Measurements from ENCODE around the gene SGK2.
A peak's percentile ranks its signal among the peaks of the same experiment; 100 is the strongest.

Gene SGK2

DNA sequence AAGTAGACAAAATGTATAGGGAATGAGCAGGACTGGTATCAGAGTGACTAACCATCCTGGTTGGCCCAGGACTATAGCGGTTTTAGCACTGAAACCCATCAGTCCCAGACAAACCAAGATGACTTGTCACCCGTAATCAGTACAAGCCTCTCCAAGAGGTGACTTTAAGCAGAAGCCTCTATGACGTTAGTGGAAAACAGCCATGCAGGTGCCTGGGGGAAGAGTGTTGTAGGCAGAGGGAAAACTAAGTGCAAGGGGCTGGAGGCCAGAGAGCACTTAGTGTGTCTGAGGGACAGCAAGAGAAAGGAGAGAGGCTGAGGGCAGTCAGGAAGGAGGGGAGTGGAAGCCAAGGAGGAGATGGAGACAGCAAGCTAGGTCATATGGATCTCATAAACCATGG, 2.1 kb downstream of the SGK2 start:
- Histone ChIP-seq H3K4me1 (ENCODE audit: control insufficient read depth in 1 of 2, insufficient read depth in 2 of 2, low read length in 2 of 2) (peaks cover 8 to 12% of the 10 kb centered on the region in 2 experiments), H3K27ac (ENCODE audit: low read depth, low read length) (no peak overlapping the region), H3K23ac (ENCODE audit: low read length) (no peak overlapping the region), H2BK12ac (ENCODE audit: low read length) (no peak overlapping the region), H2BK5ac (ENCODE audit: low read depth, low read length, poor library complexity) (no peak overlapping the region), H3K18ac (ENCODE audit: low read length) (no peak overlapping the region), H3K27me3 (ENCODE audit: insufficient read depth, low read length) (no peaks in the 10 kb centered on the region), H3K14ac (ENCODE audit: low read length) (no peak overlapping the region), H2BK120ac (ENCODE audit: insufficient read depth, low read length, poor library complexity) (no peak overlapping the region), H4K12ac (ENCODE audit: low read depth, low read length) (no peak overlapping the region), H4K91ac (ENCODE audit: low read depth, low read length) (no peak overlapping the region), H3K4me2 (ENCODE audit: low read length) (no peak overlapping the region), H3K9ac (ENCODE audit: low read length) (no peak overlapping the region), H3K36me3 (ENCODE audit: control insufficient read depth in 1 of 2, insufficient read depth in 2 of 2, low read length in 2 of 2) (no peaks in the 10 kb centered on the region), H3K79me2 (ENCODE audit: control insufficient read depth, insufficient read depth, low read length, poor library complexity) (no peaks in the 10 kb centered on the region), H3K4me3 (ENCODE audit: low read depth, low read length) (no peak overlapping the region), H2AK5ac (ENCODE audit: low read length) (no peak overlapping the region), H3K9me3 (ENCODE audit: insufficient read depth, low read depth, low read length) (peaks cover 1% of the 10 kb centered on the region), H3K79me1 (ENCODE audit: low read length) (peaks cover 2% of the 10 kb centered on the region), H4K8ac (ENCODE audit: low read depth, low read length) (no peak overlapping the region), H3K4ac (ENCODE audit: low read depth, low read length) (no peak overlapping the region), H2AFZ (ENCODE audit: insufficient read depth, low read length, poor library complexity) (no peak overlapping the region)
- WGBS (ENCODE audit: extremely low coverage, insufficient coverage, insufficient read length) = no CpG with 5 or more reads among the region's 3 CpGs
- DNase-seq = peak; percentile 86 to 90

DNA sequence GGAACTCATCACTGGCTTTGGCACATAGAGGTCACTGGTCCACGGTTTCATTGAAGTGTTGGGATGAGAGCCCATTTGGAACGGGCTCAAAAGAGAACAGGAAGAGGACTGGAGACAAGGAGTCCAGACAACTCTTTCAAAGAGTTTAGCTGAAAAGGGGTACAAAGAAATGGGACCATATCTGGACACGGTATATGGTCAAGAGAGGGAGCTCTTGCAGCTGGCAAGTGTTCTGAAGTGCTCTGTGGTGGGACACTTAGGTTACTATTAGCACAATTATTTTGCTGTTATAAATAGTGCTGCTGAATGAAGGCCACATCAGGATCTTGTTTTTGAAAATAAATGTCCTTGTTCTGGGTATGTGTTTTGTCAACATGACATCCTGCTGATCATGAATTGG, 4.6 kb downstream of the SGK2 start:
- Histone ChIP-seq H3K9me3 (ENCODE audit: insufficient read depth, low read depth, low read length) (no peaks in the 10 kb centered on the region), H2BK5ac (ENCODE audit: low read depth, low read length, poor library complexity) (no peak overlapping the region), H2AK5ac (ENCODE audit: low read length) (no peak overlapping the region), H3K23ac (ENCODE audit: low read length) (no peak overlapping the region), H3K4me3 (ENCODE audit: low read depth, low read length) (no peak overlapping the region), H2AFZ (ENCODE audit: insufficient read depth, low read length, poor library complexity) (no peak overlapping the region), H4K8ac (ENCODE audit: low read depth, low read length) (no peak overlapping the region), H4K12ac (ENCODE audit: low read depth, low read length) (no peak overlapping the region), H3K36me3 (ENCODE audit: control insufficient read depth in 1 of 2, insufficient read depth in 2 of 2, low read length in 2 of 2) (no peaks in the 10 kb centered on the region), H3K27ac (ENCODE audit: low read depth, low read length) (no peak overlapping the region), H3K4ac (ENCODE audit: low read depth, low read length) (no peak overlapping the region), H3K27me3 (ENCODE audit: insufficient read depth, low read length) (no peaks in the 10 kb centered on the region), H3K18ac (ENCODE audit: low read length) (no peak overlapping the region), H3K9ac (ENCODE audit: low read length) (no peak overlapping the region), H2BK12ac (ENCODE audit: low read length) (no peak overlapping the region), H3K4me1 (ENCODE audit: control insufficient read depth in 1 of 2, insufficient read depth in 2 of 2, low read length in 2 of 2) (peaks cover 5 to 7% of the 10 kb centered on the region in 2 experiments), H3K79me2 (ENCODE audit: control insufficient read depth, insufficient read depth, low read length, poor library complexity) (no peaks in the 10 kb centered on the region), H3K14ac (ENCODE audit: low read length) (no peak overlapping the region), H2BK120ac (ENCODE audit: insufficient read depth, low read length, poor library complexity) (no peak overlapping the region), H3K79me1 (ENCODE audit: low read length) (no peaks in the 10 kb centered on the region), H3K4me2 (ENCODE audit: low read length) (no peak overlapping the region), H4K91ac (ENCODE audit: low read depth, low read length) (no peak overlapping the region)
- no peak for DNase-seq
- no CpG with 5 or more reads among the region's 3 CpGs for WGBS (ENCODE audit: extremely low coverage, insufficient coverage, insufficient read length)

DNA sequence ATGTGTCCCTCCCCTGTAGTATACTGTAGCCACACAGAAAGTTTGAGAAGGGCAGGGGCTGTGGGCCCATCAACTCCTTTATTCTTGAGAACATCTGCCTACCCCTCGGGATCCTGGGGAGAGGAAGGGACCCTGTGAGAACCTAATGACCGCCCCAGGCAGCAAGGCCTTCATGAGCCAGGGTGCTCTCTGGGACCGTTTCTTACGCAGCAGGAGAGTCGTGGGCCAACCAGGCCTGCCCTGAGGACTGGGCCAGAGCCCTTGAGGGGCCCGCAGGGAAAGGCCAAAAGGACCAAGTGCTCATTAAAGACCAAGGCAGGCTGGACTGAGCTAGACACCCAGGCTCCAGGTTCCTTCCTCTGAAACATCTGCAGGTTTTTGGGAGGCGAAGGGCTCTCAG, 5.2 kb downstream of the SGK2 start:
- Histone ChIP-seq H2BK5ac (ENCODE audit: low read depth, low read length, poor library complexity) (no peak overlapping the region), H4K12ac (ENCODE audit: low read depth, low read length) (no peak overlapping the region), H3K23ac (ENCODE audit: low read length) (no peak overlapping the region), H2BK120ac (ENCODE audit: insufficient read depth, low read length, poor library complexity) (no peak overlapping the region), H4K91ac (ENCODE audit: low read depth, low read length) (no peak overlapping the region), H3K79me2 (ENCODE audit: control insufficient read depth, insufficient read depth, low read length, poor library complexity) (no peaks in the 10 kb centered on the region), H3K4me1 (ENCODE audit: control insufficient read depth in 1 of 2, insufficient read depth in 2 of 2, low read length in 2 of 2) (peaks cover 0 to 1% of the 10 kb centered on the region in 2 experiments), H2AK5ac (ENCODE audit: low read length) (no peak overlapping the region), H3K27ac (ENCODE audit: low read depth, low read length) (no peak overlapping the region), H2AFZ (ENCODE audit: insufficient read depth, low read length, poor library complexity) (no peak overlapping the region), H3K4me2 (ENCODE audit: low read length) (no peak overlapping the region), H3K14ac (ENCODE audit: low read length) (no peak overlapping the region), H2BK12ac (ENCODE audit: low read length) (no peak overlapping the region), H3K36me3 (ENCODE audit: control insufficient read depth in 1 of 2, insufficient read depth in 2 of 2, low read length in 2 of 2) (no peaks in the 10 kb centered on the region), H3K9me3 (ENCODE audit: insufficient read depth, low read depth, low read length) (no peaks in the 10 kb centered on the region), H3K18ac (ENCODE audit: low read length) (no peak overlapping the region), H4K8ac (ENCODE audit: low read depth, low read length) (no peak overlapping the region), H3K9ac (ENCODE audit: low read length) (no peak overlapping the region), H3K79me1 (ENCODE audit: low read length) (no peaks in the 10 kb centered on the region), H3K27me3 (ENCODE audit: insufficient read depth, low read length) (no peaks in the 10 kb centered on the region), H3K4me3 (ENCODE audit: low read depth, low read length) (no peak overlapping the region), H3K4ac (ENCODE audit: low read depth, low read length) (no peak overlapping the region)
- no peak for DNase-seq
- no CpG with 5 or more reads among the region's 7 CpGs for WGBS (ENCODE audit: extremely low coverage, insufficient coverage, insufficient read length)

DNA sequence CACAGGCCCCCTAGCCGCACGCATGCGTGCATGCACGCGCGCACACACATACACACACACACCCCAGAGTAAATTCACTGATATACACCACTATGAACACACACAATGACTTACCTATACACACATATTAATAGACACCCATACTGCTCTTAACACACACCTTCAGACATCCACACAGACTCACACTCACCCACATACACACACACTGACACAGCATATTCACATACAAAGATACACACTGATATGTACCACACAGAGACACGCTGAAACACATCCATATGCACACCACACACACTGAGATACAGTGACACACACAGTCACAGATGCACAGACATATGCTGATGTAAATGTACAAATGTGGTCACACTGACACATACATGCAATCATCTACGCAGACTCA, 5.6 kb downstream of the SGK2 start:
- Histone ChIP-seq H2BK120ac (ENCODE audit: insufficient read depth, low read length, poor library complexity) (no peak overlapping the region), H2AFZ (ENCODE audit: insufficient read depth, low read length, poor library complexity) (no peak overlapping the region), H2BK12ac (ENCODE audit: low read length) (no peak overlapping the region), H3K4me2 (ENCODE audit: low read length) (no peak overlapping the region), H3K79me2 (ENCODE audit: control insufficient read depth, insufficient read depth, low read length, poor library complexity) (no peaks in the 10 kb centered on the region), H2BK5ac (ENCODE audit: low read depth, low read length, poor library complexity) (no peak overlapping the region), H3K4me3 (ENCODE audit: low read depth, low read length) (no peak overlapping the region), H3K79me1 (ENCODE audit: low read length) (no peaks in the 10 kb centered on the region), H4K91ac (ENCODE audit: low read depth, low read length) (no peak overlapping the region), H3K23ac (ENCODE audit: low read length) (peak overlapping the region; percentile 62), H3K18ac (ENCODE audit: low read length) (no peak overlapping the region), H3K36me3 (ENCODE audit: control insufficient read depth in 1 of 2, insufficient read depth in 2 of 2, low read length in 2 of 2) (no peaks in the 10 kb centered on the region), H4K8ac (ENCODE audit: low read depth, low read length) (no peak overlapping the region), H2AK5ac (ENCODE audit: low read length) (no peak overlapping the region), H3K9me3 (ENCODE audit: insufficient read depth, low read depth, low read length) (no peaks in the 10 kb centered on the region), H3K27me3 (ENCODE audit: insufficient read depth, low read length) (no peaks in the 10 kb centered on the region), H4K12ac (ENCODE audit: low read depth, low read length) (no peak overlapping the region), H3K4me1 (ENCODE audit: control insufficient read depth in 1 of 2, insufficient read depth in 2 of 2, low read length in 2 of 2) (no peaks in the 10 kb centered on the region), H3K4ac (ENCODE audit: low read depth, low read length) (no peak overlapping the region), H3K14ac (ENCODE audit: low read length) (no peak overlapping the region), H3K27ac (ENCODE audit: low read depth, low read length) (no peak overlapping the region), H3K9ac (ENCODE audit: low read length) (no peak overlapping the region)
- no peak for DNase-seq
- WGBS (ENCODE audit: extremely low coverage, insufficient coverage, insufficient read length) = no CpG with 5 or more reads among the region's 8 CpGs
